22Rv1 (cell line): ENCODE results near the gene NBPF6.
"Not testable (repeated sequence)": the region's sequence is repeated elsewhere in the genome, so short reads cannot be mapped to it uniquely, and the experiment has no call there.

Source experiments
- ZFX ChIP-seq: fragments of 450-650 bp; IDR thresholded peaks from 2 replicates; pipeline ENCODE4 v1.6.1; 2017; ENCODE audit warnings: antibody characterized with exemption, borderline replicate concordance
- TF ChIP-seq, protein P1 (sequence below): fragments of 450-650 bp; IDR thresholded peaks from 2 replicates; pipeline ENCODE4 v1.5.1; 2017; ENCODE audit warnings: mild to moderate bottlenecking

DNA sequence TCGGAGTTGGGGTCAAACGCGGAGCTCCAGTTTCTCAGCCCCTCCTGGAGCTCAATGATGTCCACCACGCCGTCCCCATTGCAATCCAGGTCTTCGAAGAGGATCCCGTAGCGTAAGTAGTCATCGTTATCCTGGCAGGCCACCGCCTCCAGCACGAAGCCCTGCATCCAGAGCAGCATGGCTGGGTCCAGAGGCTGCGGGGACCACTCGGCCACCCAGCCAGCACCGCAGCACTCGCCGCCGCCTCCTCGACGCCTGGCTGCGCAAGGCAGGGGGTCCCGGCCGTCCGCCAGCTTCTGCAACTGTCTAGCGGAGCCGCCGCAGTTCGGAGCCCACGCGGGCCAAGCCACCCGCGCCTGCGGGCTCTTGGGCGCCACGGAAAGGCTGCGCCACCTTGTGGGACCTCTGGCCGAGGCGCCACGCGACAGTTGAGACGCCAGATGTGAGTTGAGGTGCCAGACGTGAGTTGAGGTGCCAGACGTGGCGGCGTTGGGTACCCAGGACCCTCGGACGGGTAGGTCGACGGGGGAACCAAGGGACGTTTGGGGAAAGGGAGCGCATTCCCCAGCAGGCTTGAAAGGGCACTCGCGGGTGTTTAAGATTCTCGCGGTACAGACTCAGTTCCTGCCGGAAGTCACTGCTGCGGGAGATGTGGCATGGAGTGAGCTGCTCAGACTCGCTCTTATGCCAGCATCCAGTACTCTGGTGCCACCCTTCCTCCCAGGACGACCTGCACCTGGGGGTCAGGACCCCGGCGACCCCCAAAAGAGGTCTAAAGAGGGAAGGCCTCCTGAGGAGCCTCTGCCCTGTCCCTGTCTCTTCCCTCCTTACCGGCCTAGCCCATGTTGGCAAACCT lies 28.9 kb upstream of the NBPF6 start:
- TF ChIP-seq, protein P1, sequence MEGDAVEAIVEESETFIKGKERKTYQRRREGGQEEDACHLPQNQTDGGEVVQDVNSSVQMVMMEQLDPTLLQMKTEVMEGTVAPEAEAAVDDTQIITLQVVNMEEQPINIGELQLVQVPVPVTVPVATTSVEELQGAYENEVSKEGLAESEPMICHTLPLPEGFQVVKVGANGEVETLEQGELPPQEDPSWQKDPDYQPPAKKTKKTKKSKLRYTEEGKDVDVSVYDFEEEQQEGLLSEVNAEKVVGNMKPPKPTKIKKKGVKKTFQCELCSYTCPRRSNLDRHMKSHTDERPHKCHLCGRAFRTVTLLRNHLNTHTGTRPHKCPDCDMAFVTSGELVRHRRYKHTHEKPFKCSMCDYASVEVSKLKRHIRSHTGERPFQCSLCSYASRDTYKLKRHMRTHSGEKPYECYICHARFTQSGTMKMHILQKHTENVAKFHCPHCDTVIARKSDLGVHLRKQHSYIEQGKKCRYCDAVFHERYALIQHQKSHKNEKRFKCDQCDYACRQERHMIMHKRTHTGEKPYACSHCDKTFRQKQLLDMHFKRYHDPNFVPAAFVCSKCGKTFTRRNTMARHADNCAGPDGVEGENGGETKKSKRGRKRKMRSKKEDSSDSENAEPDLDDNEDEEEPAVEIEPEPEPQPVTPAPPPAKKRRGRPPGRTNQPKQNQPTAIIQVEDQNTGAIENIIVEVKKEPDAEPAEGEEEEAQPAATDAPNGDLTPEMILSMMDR = not testable (repeated sequence)
- not testable (repeated sequence) for TF ChIP-seq ZFX
